Large intestine (tissue), 3 donors: ENCODE measurements around the gene MRPS7. TPM values are rescaled to one million over a fixed set of nuclear protein-coding genes. Genes with fewer than 3 reads are reported as not detected.

Experiments
- DNase-seq, 2 donors: peaks; one replicate each; pipeline versions ENCODE4 v3.0.0 to v3.0.0-alpha.2; 2013
- H3K27ac ChIP-seq: one replicate; pipeline ENCODE4 v1.5.1; 2013; ENCODE audit warnings: low read length
- H3K27me3 ChIP-seq: 2 replicates; pipeline ENCODE4 v1.6.1; 2013; ENCODE audit warnings: low read length; ENCODE audit not compliant: control insufficient read depth, insufficient read depth
- H3K36me3 ChIP-seq: 2 replicates; pipeline ENCODE4 v1.6.1; 2013; ENCODE audit warnings: low read length; ENCODE audit not compliant: control insufficient read depth, insufficient read depth
- H3K4me1 ChIP-seq: one replicate; pipeline ENCODE4 v1.6.1; 2013; ENCODE audit warnings: low read length; ENCODE audit not compliant: control insufficient read depth, insufficient read depth
- H3K4me3 ChIP-seq: one replicate; pipeline ENCODE4 v1.5.1; 2013; ENCODE audit warnings: low read length
- H3K9me3 ChIP-seq: one replicate; pipeline ENCODE4 v1.6.1; 2013; ENCODE audit warnings: mild to moderate bottlenecking, low read depth, low read length, moderate library complexity; ENCODE audit not compliant: control insufficient read depth
- WGBS: methylation state at CpG from one replicate; pipeline ENCODE4 v1.1.5; 2013; ENCODE audit warnings: low lambda C conversion rate; ENCODE audit not compliant: insufficient coverage; 5-methylcytosine and 5-hydroxymethylcytosine counted together
- polyA plus RNA-seq: library from polyadenylated mRNA; unstranded; fragments of 120-200 nt; gene quantifications from one replicate; pipeline ENCODE4 v1.2.1, GENCODE V29; 2013

Gene MRPS7
- polyA plus RNA-seq, 1 donor, result 59.3 TPM

DNA sequence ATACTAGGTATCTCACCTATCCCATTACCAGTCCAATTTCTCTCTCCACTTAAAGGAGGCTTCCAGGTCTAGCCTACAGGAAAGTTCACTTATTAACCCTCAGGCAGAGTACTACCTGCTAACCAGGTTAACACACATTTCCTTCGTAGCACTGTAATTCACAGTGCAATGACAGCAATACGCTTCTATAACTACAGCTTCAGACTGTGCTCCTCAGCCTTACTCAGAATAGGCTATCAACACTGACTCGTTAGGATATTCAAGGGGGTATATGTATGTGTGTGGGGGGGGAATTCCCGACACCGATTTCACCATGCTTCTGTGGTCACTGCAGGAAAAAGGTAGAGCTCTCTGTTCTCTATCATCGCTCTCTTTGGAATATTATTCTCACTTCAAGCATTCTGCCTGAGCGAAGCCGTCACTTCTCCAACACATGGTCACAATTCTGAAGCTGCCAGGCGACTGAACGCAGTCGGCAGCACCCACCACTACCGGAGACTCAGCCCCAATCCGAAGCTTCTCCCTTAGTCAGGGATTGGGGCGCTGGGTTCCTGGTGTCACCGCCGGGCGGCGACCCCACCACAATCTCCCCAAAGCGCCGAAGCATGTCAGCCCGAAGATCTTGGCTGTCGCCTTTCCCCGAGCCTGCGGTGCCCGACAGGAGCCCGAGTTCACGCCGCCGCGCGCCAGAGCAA lies 891 bp upstream of the MRPS7 start:
- DNase-seq, result peak in 1 of 2 donors; percentile 37
- no peaks in the 10 kb centered on the region for H3K27me3 ChIP-seq
- peak overlapping the region; percentile 83 for H3K4me3 ChIP-seq
- peak overlapping the region; percentile 89 for H3K27ac ChIP-seq
- peaks cover 2% of the 10 kb centered on the region for H3K9me3 ChIP-seq
- 0% methylated on average over 2 of the region's 31 CpGs for WGBS
- peaks cover 20% of the 10 kb centered on the region for H3K36me3 ChIP-seq
- peaks cover 14% of the 10 kb centered on the region for H3K4me1 ChIP-seq

- peaks cover 19% of the 10 kb centered on the region for H3K4me1 ChIP-seq
- H3K36me3 ChIP-seq, result peaks cover 34% of the 10 kb centered on the region
- H3K27ac ChIP-seq, result peak overlapping the region; percentile 89
- peaks cover 2% of the 10 kb centered on the region for H3K9me3 ChIP-seq
- no CpG with 5 or more reads among the region's 23 CpGs for WGBS
- peak overlapping the region; percentile 83 for H3K4me3 ChIP-seq
- no peaks in the 10 kb centered on the region for H3K27me3 ChIP-seq
- no peak for DNase-seq
Observed at GRCh38 chr17:75262112-75262606, 480 bp downstream of the MRPS7 start.

- Histone ChIP-seq H3K36me3 (peaks cover 35% of the 10 kb centered on the region), H3K4me3 (no peak overlapping the region), H3K27ac (no peak overlapping the region), H3K4me1 (peaks cover 27% of the 10 kb centered on the region), H3K9me3 (peaks cover 2% of the 10 kb centered on the region), H3K27me3 (no peaks in the 10 kb centered on the region)
- DNase-seq, result no peak
- no CpG with 5 or more reads among the region's 4 CpGs for WGBS
Observed at GRCh38 chr17:75263055-75263454, 1.4 kb downstream of the MRPS7 start.

GRCh38 chr17:75265614-75266315 lies 4.1 kb downstream of the MRPS7 start:
- no peak overlapping the region for H3K4me3 ChIP-seq
- peaks cover 32% of the 10 kb centered on the region for H3K36me3 ChIP-seq
- no peaks in the 10 kb centered on the region for H3K27me3 ChIP-seq
- no CpG with 5 or more reads among the region's 17 CpGs for WGBS
- peaks cover 32% of the 10 kb centered on the region for H3K4me1 ChIP-seq
- DNase-seq, result no peak
- no peak overlapping the region for H3K27ac ChIP-seq
- H3K9me3 ChIP-seq, result peaks cover 5% of the 10 kb centered on the region

- Histone ChIP-seq H3K27ac (no peak overlapping the region), H3K4me1 (peaks cover 32% of the 10 kb centered on the region)
- no CpG with 5 or more reads among the region's 13 CpGs for WGBS
Observed at GRCh38 chr17:75266316-75267152, 4.9 kb downstream of the MRPS7 start.

DNA sequence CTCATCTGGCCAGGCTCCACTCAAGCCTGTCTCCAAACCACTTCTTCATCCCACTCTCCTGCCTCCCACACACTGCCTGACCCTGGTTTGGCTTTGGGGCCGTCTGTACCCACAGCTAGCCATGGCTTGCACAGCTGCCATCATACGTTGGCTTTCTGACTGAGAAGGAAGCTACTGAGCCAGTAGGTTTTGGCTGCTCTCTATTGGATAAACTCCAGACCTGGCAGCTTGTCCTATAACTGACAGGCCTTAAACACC lies 5.4 kb downstream of the MRPS7 start:
- no peak for DNase-seq
- peaks cover 3% of the 10 kb centered on the region for H3K9me3 ChIP-seq
- no peaks in the 10 kb centered on the region for H3K27me3 ChIP-seq
- H3K4me3 ChIP-seq, result no peak overlapping the region
- peak overlapping the region; percentile 67 for H3K27ac ChIP-seq
- peaks cover 34% of the 10 kb centered on the region for H3K4me1 ChIP-seq
- no CpG with 5 or more reads among the region's 2 CpGs for WGBS
- H3K36me3 ChIP-seq, result peaks cover 32% of the 10 kb centered on the region

More at GRCh38 chr17:75266316-75267152, 4.9 kb downstream of the MRPS7 start:
- no peak for DNase-seq
- Histone ChIP-seq H3K4me3 (no peak overlapping the region), H3K27me3 (no peaks in the 10 kb centered on the region), H3K9me3 (peaks cover 5% of the 10 kb centered on the region), H3K36me3 (peaks cover 32% of the 10 kb centered on the region)

DNA sequence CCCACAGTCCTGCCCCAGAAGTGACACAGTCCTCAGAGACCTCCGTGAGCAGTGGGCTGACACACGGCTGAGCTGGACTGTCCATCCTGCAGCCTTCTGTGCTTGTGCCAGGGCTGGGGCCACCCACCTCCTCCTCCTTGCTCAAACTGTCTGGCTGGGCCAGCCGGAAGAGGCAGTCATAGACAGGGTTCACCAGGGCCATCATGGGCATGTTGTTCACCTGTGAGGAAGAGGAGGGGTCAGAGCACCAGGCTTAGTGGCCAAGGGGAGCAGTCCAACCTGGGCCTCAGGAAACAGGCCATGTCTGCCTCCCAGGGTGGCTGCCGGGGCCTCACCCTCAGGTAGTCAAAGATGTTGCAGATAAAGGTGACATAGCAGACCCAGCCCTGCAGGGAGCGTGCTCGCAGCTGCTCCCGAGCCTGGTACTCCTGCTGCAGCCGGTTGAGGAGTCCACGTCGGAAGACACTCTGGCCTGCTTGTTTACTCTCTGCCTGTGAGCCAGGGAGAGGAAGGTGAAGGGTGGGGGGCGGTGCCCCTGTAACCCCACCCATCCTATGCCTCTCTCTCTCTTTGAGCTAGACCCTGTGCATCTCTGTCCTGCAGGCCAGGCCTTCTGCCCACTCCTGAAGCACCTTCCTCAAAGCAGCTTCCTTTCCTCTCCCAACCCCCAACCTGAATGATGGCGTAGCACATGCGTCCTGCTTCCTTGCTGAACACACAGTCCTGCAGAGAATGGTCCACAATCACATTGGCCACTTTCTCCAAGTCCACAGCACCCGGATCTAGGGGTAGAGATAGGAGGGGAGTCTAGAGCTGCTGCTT lies 5.9 kb downstream of the MRPS7 start:
- H3K4me1 ChIP-seq, result peaks cover 37% of the 10 kb centered on the region
- no CpG with 5 or more reads among the region's 14 CpGs for WGBS

DNA sequence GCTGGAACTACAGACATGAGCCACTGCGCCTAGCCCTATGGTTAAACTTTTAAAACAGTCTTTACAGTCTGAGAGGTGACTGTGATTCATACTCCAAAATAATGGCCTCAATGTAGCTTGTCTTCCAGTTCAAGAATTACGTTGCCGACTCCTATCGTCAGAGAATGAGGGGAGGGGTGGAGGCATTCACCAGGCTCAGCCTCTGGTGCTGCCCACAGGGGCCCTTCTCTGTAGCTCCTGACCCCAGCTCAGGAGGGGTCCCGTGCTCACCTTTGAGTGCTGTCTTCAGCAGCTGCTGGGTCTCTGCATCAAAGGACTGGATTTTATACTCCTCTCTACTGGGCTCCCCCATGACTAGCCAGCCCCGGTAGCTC lies 8.2 kb downstream of the MRPS7 start:
- Histone ChIP-seq H3K36me3 (peaks cover 30% of the 10 kb centered on the region), H3K4me3 (peak overlapping the region; percentile 100), H3K9me3 (peaks cover 3% of the 10 kb centered on the region), H3K4me1 (peaks cover 35% of the 10 kb centered on the region), H3K27ac (peak overlapping the region; percentile 97), H3K27me3 (no peaks in the 10 kb centered on the region)
- no peak for DNase-seq
- no CpG with 5 or more reads among the region's 6 CpGs for WGBS

More for the DNA sequence above, 5.9 kb downstream of the MRPS7 start:
- Histone ChIP-seq H3K27me3 (no peaks in the 10 kb centered on the region), H3K9me3 (peaks cover 3% of the 10 kb centered on the region), H3K4me3 (no peak overlapping the region), H3K27ac (peak overlapping the region; percentile 67), H3K36me3 (peaks cover 32% of the 10 kb centered on the region)
- peak; percentile 73 to 82 for DNase-seq

DNA sequence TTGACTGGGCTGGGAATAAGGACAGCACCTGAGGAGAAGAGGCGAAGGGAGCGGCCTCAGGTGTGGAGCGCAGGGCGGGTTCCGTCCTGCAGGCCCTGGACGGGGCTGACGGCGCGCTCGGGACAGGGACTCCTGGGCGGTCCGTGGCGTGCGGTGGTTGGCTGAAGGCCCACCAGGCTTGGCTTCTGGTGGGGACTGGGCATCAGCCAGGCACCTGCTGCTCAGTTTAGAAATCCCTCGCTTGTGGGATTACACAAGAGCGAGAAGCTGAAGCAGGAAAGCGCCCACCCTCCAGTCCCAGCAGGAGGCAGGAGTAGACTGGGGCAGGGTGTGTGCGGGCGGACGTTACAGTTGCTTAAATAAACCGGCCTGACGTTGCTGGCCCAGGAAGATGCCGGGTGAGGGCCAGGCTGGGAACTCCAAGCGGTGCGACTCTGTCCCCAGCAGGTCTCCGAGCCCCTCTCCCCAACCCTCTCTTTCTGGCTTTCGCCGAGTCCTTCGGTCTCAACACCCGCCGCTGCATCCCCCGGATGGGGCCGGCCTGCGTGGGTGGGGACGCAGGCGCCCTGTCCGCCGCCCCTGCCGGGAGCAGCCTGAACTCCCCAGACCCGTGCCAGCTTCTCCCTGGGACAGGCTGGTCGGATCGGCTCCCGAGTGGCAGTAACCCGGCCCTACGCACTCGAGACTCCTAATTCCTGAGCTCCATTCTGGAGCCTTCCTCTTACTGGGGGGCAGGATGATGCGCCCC lies 8.7 kb downstream of the MRPS7 start:
- H3K9me3 ChIP-seq, result peaks cover 3% of the 10 kb centered on the region
- no peaks in the 10 kb centered on the region for H3K27me3 ChIP-seq
- H3K36me3 ChIP-seq, result peaks cover 29% of the 10 kb centered on the region
- peak; percentile 56 to 85 for DNase-seq
- H3K27ac ChIP-seq, result peak overlapping the region; percentile 97
- WGBS, result 0% methylated on average over 1 of the region's 47 CpGs
- H3K4me3 ChIP-seq, result peak overlapping the region; percentile 100
- H3K4me1 ChIP-seq, result peaks cover 35% of the 10 kb centered on the region
